Sigmoid colon (tissue), 7 donors: ENCODE measurements around the gene FBXO2. TPM values are rescaled to one million over a fixed set of nuclear protein-coding genes. Genes with fewer than 3 reads are reported as not detected.

Experiments used
- DNase-seq: peaks from one replicate; pipeline ENCODE4 v3.0.0-alpha.2; 2019
- H3K27ac ChIP-seq, 4 donors: fragments of 200-600 bp; sonication (generic); one replicate each; pipeline ENCODE4 v1.5.1; 2016 to 2019; ENCODE audit warnings: mild to moderate bottlenecking in 1 of 4
- H3K27me3 ChIP-seq, 3 donors: fragments of 200-600 bp; sonication (generic); one replicate each; pipeline ENCODE4 v1.5.1; 2019; ENCODE audit warnings: mild to moderate bottlenecking in 1 of 3
- H3K36me3 ChIP-seq, 4 donors: fragments of 200-600 bp; sonication (generic); one replicate each; pipeline ENCODE4 v1.5.1; 2016 to 2019
- H3K4me1 ChIP-seq, 4 donors: fragments of 200-600 bp; sonication (generic); one replicate each; pipeline ENCODE4 v1.5.1; 2017 to 2019
- H3K4me3 ChIP-seq, 4 donors: fragments of 200-600 bp; sonication (generic); one replicate each; pipeline ENCODE4 v1.5.1; 2017 to 2019; ENCODE audit warnings: mild to moderate bottlenecking in 2 of 4, moderate library complexity in 1 of 4
- H3K9me3 ChIP-seq, 4 donors: fragments of 200-600 bp in 3 of 4; sonication (generic) in 3 of 4; one replicate each; pipeline versions ENCODE4 v1.5.1 to v1.6.1; 2013 to 2019
- EP300 ChIP-seq, 4 donors: sonication (generic); formaldehyde crosslinking; IDR thresholded peaks; one replicate each; pipeline ENCODE4 v1.6.1; 2017; ENCODE audit warnings: antibody characterized with exemption in 4 of 4
- POLR2A ChIP-seq, 2 donors: fragments of 450-650 bp; IDR thresholded peaks; one replicate each; pipeline ENCODE4 v1.6.1; 2016; ENCODE audit warnings: antibody characterized with exemption in 2 of 2, mild to moderate bottlenecking in 2 of 2, moderate library complexity in 2 of 2
- POLR2AphosphoS5 ChIP-seq, 4 donors: sonication (generic); formaldehyde crosslinking; IDR thresholded peaks; one replicate each; pipeline ENCODE4 v1.6.1; 2017; ENCODE audit warnings: antibody characterized with exemption in 4 of 4
- WGBS, 2 donors: extraction: QIAGEN DNeasy Blood & Tissue Kit; methylation state at CpG; one replicate each; pipeline ENCODE4 v1.1.7; 2013; 5-methylcytosine and 5-hydroxymethylcytosine counted together
- intact Hi-C: fragments of 100-400 bp; cut with DNase I; formaldehyde crosslinking; loops from one replicate; pipeline ENCODE4 v1.15.1; 2023
- polyA plus RNA-seq, 3 donors: library from polyadenylated mRNA; stranded (reverse); fragments of 200-250 nt; gene quantifications; one replicate each; pipeline ENCODE4 v1.2.3, GENCODE V29; 2013
- total RNA-seq, 4 donors: library from RNA; depleted of rRNA; stranded (reverse); fragments of >200 nt; gene quantifications; one replicate each; pipeline ENCODE4 v1.1.0, GENCODE V29; 2016
- TF ChIP-seq, protein P1 (sequence below), 4 experiments: fragments of 450-650 bp in 3 of 4; fragments of 200-600 bp in 1 of 4; IDR thresholded peaks; one replicate each; pipeline ENCODE4 v1.5.1; 2016 to 2019; ENCODE audit warnings: antibody characterized with exemption in 4 of 4, mild to moderate bottlenecking in 3 of 4, moderate library complexity in 2 of 4
- donor health status: healthy with polysubstance abuse.
- donor health status: Bipolar disorder and iron deficiency.
- donor health status: healthy.

The FBXO2 gene
- total and polyA plus RNA-seq, 7 donors = 1.2 to 9.7 (median 3.9) TPM; not detected in 1

DNA sequence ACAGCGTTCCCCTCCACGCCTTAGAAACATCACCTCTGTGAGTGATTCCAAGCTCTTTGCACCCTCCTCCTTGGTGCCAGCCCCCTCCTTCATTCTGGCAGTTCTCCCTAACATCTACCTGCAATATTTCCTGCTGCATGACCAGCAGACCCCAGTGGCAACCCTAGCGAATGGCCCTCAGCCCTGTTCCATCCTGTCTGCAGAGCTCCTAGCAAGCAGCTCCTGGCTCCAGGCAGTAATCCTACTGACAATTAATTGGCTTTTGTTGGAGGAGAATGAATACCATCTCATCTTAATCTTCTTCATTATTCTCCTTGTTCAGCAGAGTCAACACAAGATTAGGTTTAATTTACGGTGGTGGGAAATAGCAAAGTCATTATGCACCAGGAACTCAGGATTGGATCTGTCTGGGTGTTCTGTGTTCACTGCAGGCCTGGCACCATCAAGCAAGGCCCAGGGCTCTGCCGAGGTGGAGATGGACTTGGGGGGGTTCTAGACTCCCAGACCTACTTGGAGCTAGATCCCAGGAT, 12.4 kb downstream of the FBXO2 start:
- H3K9me3 ChIP-seq = no peaks in the 10 kb centered on the region
- intact Hi-C loops = loop anchor here (1.0 to 5.0 kb wide), 3 partner anchors 305 to 603 kb away; no protein-coding TSS in a partner anchor
- TF ChIP-seq POLR2AphosphoS5 (IDR thresholded peaks at IDR 0.05) = no peak
- TF ChIP-seq, protein P1, sequence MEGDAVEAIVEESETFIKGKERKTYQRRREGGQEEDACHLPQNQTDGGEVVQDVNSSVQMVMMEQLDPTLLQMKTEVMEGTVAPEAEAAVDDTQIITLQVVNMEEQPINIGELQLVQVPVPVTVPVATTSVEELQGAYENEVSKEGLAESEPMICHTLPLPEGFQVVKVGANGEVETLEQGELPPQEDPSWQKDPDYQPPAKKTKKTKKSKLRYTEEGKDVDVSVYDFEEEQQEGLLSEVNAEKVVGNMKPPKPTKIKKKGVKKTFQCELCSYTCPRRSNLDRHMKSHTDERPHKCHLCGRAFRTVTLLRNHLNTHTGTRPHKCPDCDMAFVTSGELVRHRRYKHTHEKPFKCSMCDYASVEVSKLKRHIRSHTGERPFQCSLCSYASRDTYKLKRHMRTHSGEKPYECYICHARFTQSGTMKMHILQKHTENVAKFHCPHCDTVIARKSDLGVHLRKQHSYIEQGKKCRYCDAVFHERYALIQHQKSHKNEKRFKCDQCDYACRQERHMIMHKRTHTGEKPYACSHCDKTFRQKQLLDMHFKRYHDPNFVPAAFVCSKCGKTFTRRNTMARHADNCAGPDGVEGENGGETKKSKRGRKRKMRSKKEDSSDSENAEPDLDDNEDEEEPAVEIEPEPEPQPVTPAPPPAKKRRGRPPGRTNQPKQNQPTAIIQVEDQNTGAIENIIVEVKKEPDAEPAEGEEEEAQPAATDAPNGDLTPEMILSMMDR (IDR thresholded peaks at IDR 0.05) = no peak
- no peak for TF ChIP-seq EP300 (IDR thresholded peaks at IDR 0.05)
- TF ChIP-seq POLR2A (IDR thresholded peaks at IDR 0.05) = no peak
- H3K36me3 ChIP-seq = no peaks in the 10 kb centered on the region
- no peaks in the 10 kb centered on the region for H3K4me1 ChIP-seq
- WGBS, 2 donors = 46 to 66% methylated on average over 5 of the region's 5 CpGs
- no peak overlapping the region for H3K27ac ChIP-seq
- H3K27me3 ChIP-seq = peaks cover 0 to 23% (median 7%) of the 10 kb centered on the region in 3 donors
- DNase-seq = no peak
- no peak overlapping the region for H3K4me3 ChIP-seq

DNA sequence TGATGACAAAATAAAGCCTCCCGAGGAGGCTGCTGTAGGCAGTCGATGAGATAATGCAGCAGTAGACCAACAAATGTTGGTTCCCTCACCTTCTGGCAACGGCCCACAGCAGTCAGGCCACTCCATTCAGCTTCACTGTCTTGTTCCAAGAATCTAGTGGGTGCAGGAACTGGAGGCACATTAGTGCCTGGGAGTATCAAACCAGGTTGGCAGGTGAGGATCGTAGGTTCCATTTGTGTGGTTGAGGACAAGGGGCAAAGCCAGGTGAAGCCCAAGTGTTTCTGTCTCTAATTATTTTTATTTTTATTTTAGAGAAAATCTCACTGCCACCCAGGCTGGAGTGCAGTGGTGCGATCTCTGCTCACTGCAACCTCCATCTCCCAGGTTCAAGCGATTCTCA, 13.3 kb downstream of the FBXO2 start:
- Histone ChIP-seq H3K36me3 (no peaks in the 10 kb centered on the region), H3K27me3 (peaks cover 0 to 18% (median 0%) of the 10 kb centered on the region in 3 donors), H3K4me3 (no peak overlapping the region), H3K9me3 (no peaks in the 10 kb centered on the region), H3K4me1 (no peaks in the 10 kb centered on the region), H3K27ac (no peak overlapping the region)
- no peak for DNase-seq
- WGBS, 2 donors = 63 to 73% methylated on average over 6 of the region's 6 CpGs
- TF ChIP-seq POLR2A (IDR thresholded peaks at IDR 0.05) = no peak
- TF ChIP-seq, protein P1 (IDR thresholded peaks at IDR 0.05) = no peak
- no peak for TF ChIP-seq POLR2AphosphoS5 (IDR thresholded peaks at IDR 0.05)
- no peak for TF ChIP-seq EP300 (IDR thresholded peaks at IDR 0.05)
- intact Hi-C loops = loop anchor here (5.0 kb wide), 1 partner anchor 304 kb away; no protein-coding TSS in a partner anchor

DNA sequence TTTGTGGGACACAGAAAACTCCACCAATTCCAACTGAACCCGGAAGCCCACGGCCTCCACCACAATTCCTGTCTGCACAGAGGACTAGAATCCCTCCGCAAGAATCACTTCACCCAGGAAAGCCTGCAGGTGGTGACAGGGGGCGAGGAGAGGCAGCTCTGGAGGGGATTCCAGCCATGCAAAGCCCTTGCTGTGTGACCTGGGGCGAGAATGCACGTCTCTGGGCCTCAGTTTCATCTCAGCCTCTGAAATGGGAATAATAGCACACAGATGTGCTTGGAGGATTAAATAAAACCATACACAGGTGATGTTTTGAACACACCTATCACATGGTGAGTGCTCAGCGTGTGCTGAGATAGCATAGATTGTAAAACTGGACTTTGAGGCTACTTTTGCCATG, 14.1 kb downstream of the FBXO2 start:
- H3K27ac ChIP-seq = no peak overlapping the region
- no peak for DNase-seq
- H3K27me3 ChIP-seq = peaks cover 0 to 17% (median 0%) of the 10 kb centered on the region in 3 donors
- intact Hi-C loops = loop anchor here (5.0 kb wide), 1 partner anchor 303 kb away; no protein-coding TSS in a partner anchor
- no peaks in the 10 kb centered on the region for H3K9me3 ChIP-seq
- no peak for TF ChIP-seq POLR2A (IDR thresholded peaks at IDR 0.05)
- TF ChIP-seq EP300 (IDR thresholded peaks at IDR 0.05) = no peak
- TF ChIP-seq POLR2AphosphoS5 (IDR thresholded peaks at IDR 0.05) = no peak
- TF ChIP-seq, protein P1 (IDR thresholded peaks at IDR 0.05) = no peak
- no peak overlapping the region for H3K4me3 ChIP-seq
- H3K36me3 ChIP-seq = no peaks in the 10 kb centered on the region
- H3K4me1 ChIP-seq = no peaks in the 10 kb centered on the region
- 49 to 74% methylated on average over 7 of the region's 7 CpGs for WGBS, 2 donors

DNA sequence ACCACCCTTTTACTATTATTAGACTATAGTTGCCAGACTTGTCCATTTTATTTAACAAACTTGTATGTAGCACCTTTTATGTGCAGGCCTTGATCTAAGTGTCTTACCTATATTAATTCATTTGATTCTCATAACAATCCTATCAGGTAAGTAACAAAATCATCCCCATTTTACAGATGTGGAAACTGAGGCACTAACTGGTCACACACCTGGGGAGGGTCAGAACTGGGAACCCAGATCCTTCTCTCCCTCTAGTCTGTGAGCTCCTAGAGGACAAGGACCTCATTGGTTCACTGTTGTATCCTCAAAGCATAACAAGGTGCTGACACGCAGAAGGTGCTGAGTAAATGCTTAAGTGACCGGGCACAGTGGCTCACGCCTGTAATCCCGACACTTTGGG, 14.9 kb downstream of the FBXO2 start:
- 87 to 88% methylated on average over 4 of the region's 4 CpGs for WGBS, 2 donors
- TF ChIP-seq POLR2A (IDR thresholded peaks at IDR 0.05) (no peak), POLR2AphosphoS5 (IDR thresholded peaks at IDR 0.05) (no peak), EP300 (IDR thresholded peaks at IDR 0.05) (no peak)
- TF ChIP-seq, protein P1 (IDR thresholded peaks at IDR 0.05) = no peak
- H3K27ac ChIP-seq = no peak overlapping the region
- no peaks in the 10 kb centered on the region for H3K36me3 ChIP-seq
- no peak for DNase-seq
- no peak overlapping the region for H3K4me3 ChIP-seq
- no peaks in the 10 kb centered on the region for H3K9me3 ChIP-seq
- no peaks in the 10 kb centered on the region for H3K4me1 ChIP-seq
- intact Hi-C loops = no loop called here
- H3K27me3 ChIP-seq = peaks cover 0 to 22% (median 0%) of the 10 kb centered on the region in 3 donors

DNA sequence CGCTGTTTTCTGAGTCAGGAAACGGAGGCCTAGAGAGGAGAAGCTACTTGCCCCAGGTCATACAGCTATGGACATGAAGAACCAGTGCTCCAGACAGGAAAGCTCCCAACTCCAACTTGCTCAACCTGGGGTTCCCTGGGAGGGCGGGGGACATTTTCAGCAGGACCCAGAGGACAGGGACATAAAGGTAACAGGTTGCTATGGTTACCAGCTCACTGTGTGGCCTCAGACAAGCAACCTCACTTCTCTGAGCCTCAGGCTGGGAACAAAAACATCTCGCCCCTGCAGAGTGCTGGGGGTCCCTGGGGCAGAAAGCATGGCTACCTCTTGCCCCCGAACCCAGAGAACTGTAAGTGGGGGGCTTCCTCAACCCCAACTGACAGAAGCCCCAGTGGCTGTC, 16.1 kb downstream of the FBXO2 start:
- Histone ChIP-seq H3K9me3 (no peaks in the 10 kb centered on the region), H3K36me3 (no peaks in the 10 kb centered on the region), H3K27me3 (peaks cover 0 to 27% (median 4%) of the 10 kb centered on the region in 3 donors), H3K27ac (no peak overlapping the region), H3K4me3 (no peak overlapping the region), H3K4me1 (no peaks in the 10 kb centered on the region)
- intact Hi-C loops = no loop called here
- no peak for DNase-seq
- 45 to 56% methylated on average over 5 of the region's 5 CpGs for WGBS, 2 donors
- TF ChIP-seq POLR2AphosphoS5 (IDR thresholded peaks at IDR 0.05) = no peak
- no peak for TF ChIP-seq POLR2A (IDR thresholded peaks at IDR 0.05)
- TF ChIP-seq, protein P1 (IDR thresholded peaks at IDR 0.05) = no peak
- TF ChIP-seq EP300 (IDR thresholded peaks at IDR 0.05) = no peak
